GOT3 (cell line): ENCODE data around the gene PIAS1.
"Not testable (repeated sequence)": the region's sequence is repeated elsewhere in the genome, so short reads cannot be mapped to it uniquely, and the experiment has no call there.

Source experiments
- DNase-seq: peaks from one replicate; lab custom pipeline; 2025; ENCODE audit warnings: mixed read lengths; lab: John Stamatoyannopoulos, UW

Gene PIAS1

GRCh38 chr15:68053701-68054627, at the start of gene PIAS1:
Gene PIAS1, plus strand, starts transcription at chr15:68054315. Its CDS starts 12 bp downstream, at chr15:68054327.
- peak; percentile 87 for DNase-seq

GRCh38 chr15:68007642-68008041, 46.5 kb upstream of the PIAS1 start:
- not testable (repeated sequence) for DNase-seq

GRCh38 chr15:68010361-68011153, 43.6 kb upstream of the PIAS1 start:
- no peak for DNase-seq

GRCh38 chr15:68012911-68013310, 41.2 kb upstream of the PIAS1 start:
- DNase-seq: no peak

GRCh38 chr15:68014219-68014618, 39.9 kb upstream of the PIAS1 start:
- no peak for DNase-seq

- no peak for DNase-seq
Observed at GRCh38 chr15:68015244-68015643, 38.9 kb upstream of the PIAS1 start.

GRCh38 chr15:68017201-68017600, 36.9 kb upstream of the PIAS1 start:
- no peak for DNase-seq

GRCh38 chr15:68018797-68019444, 35.2 kb upstream of the PIAS1 start:
- DNase-seq: no peak

GRCh38 chr15:68019814-68020525, 34.1 kb upstream of the PIAS1 start:
- no peak for DNase-seq

GRCh38 chr15:68020685-68021084, 33.4 kb upstream of the PIAS1 start:
- no peak for DNase-seq

GRCh38 chr15:68022061-68022460, 32.1 kb upstream of the PIAS1 start:
- DNase-seq: no peak

GRCh38 chr15:68023307-68024101, 30.6 kb upstream of the PIAS1 start:
- DNase-seq: no peak

GRCh38 chr15:68025835-68026424, 28.2 kb upstream of the PIAS1 start:
- no peak for DNase-seq

GRCh38 chr15:68027388-68027787, 26.7 kb upstream of the PIAS1 start:
- DNase-seq: no peak

- no peak for DNase-seq
Observed at GRCh38 chr15:68028137-68028887, 25.8 kb upstream of the PIAS1 start.

- no peak for DNase-seq
Observed at GRCh38 chr15:68028888-68029207, 25.3 kb upstream of the PIAS1 start.

GRCh38 chr15:68029959-68030358, 24.2 kb upstream of the PIAS1 start:
- DNase-seq: no peak

GRCh38 chr15:68031404-68031803, 22.7 kb upstream of the PIAS1 start:
- no peak for DNase-seq

GRCh38 chr15:68032672-68033071, 21.4 kb upstream of the PIAS1 start:
- no peak for DNase-seq

- DNase-seq: no peak
Observed at GRCh38 chr15:68034081-68034480, 20.0 kb upstream of the PIAS1 start.
